Upper lobe of left lung (tissue), 6 donors: ENCODE results near the gene LRRC8E. TPM values are rescaled to one million over a fixed set of nuclear protein-coding genes. Genes with fewer than 3 reads are reported as not detected.

Experiments
- ATAC-seq, 2 donors: fragments of 200-7000 bp; cut with Tn5 transposase; one replicate each; pipeline ENCODE4 v1.9.1; 2022; ENCODE audit warnings: mild to moderate bottlenecking in 2 of 2, moderate library complexity in 2 of 2; ENCODE audit not compliant: low FRiP score in 2 of 2
- DNase-seq, 2 donors: peaks; one replicate each; pipeline ENCODE4 v3.0.0-alpha.2; 2019 to 2020
- H3K27ac ChIP-seq, 4 donors: fragments of 200-600 bp; sonication (generic); one replicate each; pipeline ENCODE4 v1.5.1; 2016 to 2019
- H3K27me3 ChIP-seq, 4 donors: fragments of 200-600 bp; sonication (generic); one replicate each; pipeline ENCODE4 v1.5.1; 2017 to 2019
- H3K36me3 ChIP-seq, 4 donors: fragments of 200-600 bp; sonication (generic); one replicate each; pipeline ENCODE4 v1.5.1; 2016 to 2019
- H3K4me1 ChIP-seq, 4 donors: fragments of 200-600 bp; sonication (generic); one replicate each; pipeline ENCODE4 v1.5.1; 2018 to 2019
- H3K4me3 ChIP-seq, 4 donors: fragments of 200-600 bp; sonication (generic); one replicate each; pipeline ENCODE4 v1.5.1; 2017 to 2019; ENCODE audit warnings: mild to moderate bottlenecking in 2 of 4, moderate library complexity in 1 of 4
- H3K9me3 ChIP-seq, 4 donors: fragments of 200-600 bp; sonication (generic); one replicate each; pipeline ENCODE4 v1.5.1; 2018 to 2019
- EP300 ChIP-seq, 4 donors: sonication (generic); formaldehyde crosslinking; IDR thresholded peaks; one replicate each; pipeline ENCODE4 v1.5.1; 2017; ENCODE audit warnings: antibody characterized with exemption in 4 of 4, control low read depth in 2 of 4
- POLR2A ChIP-seq, 4 donors: fragments of 450-650 bp; IDR thresholded peaks; one replicate each; pipeline ENCODE4 v1.5.1; 2016 to 2017; ENCODE audit warnings: antibody characterized with exemption in 4 of 4, mild to moderate bottlenecking in 2 of 4
- POLR2AphosphoS5 ChIP-seq, 2 donors: sonication (generic); formaldehyde crosslinking; IDR thresholded peaks; one replicate each; pipeline ENCODE4 v1.5.1; 2017; ENCODE audit warnings: antibody characterized with exemption in 2 of 2
- WGBS, 2 donors: methylation state at CpG; one replicate each; pipeline ENCODE4 v1.1.5; 2017 to 2018; 5-methylcytosine and 5-hydroxymethylcytosine counted together
- total RNA-seq, 6 donors: library from RNA; depleted of rRNA in 4 of 6; stranded (reverse); fragments of >200 nt in 4 of 6; gene quantifications; one replicate each; pipeline versions ENCODE4 v1.1.0 to v1.2.1, GENCODE V29; 2016 to 2021
- TF ChIP-seq, protein P1 (sequence below), 6 experiments: fragments of 450-650 bp in 4 of 6; fragments of 200-600 bp in 2 of 6; sonication (generic) in 2 of 6; IDR thresholded peaks; one replicate each; pipeline ENCODE4 v1.5.1; 2016 to 2019; ENCODE audit warnings: antibody characterized with exemption in 6 of 6
- donor health status: DM: no; HTN: no; CAD: no; lungs with moderate emphysema.
- donor health status: DM: no; HTN: yes; CAD: no; lungs with severe emphysema.

The LRRC8E gene
- total RNA-seq, 6 donors from 2014 or later, result 1.0 to 11.7 (median 6.9) TPM

DNA sequence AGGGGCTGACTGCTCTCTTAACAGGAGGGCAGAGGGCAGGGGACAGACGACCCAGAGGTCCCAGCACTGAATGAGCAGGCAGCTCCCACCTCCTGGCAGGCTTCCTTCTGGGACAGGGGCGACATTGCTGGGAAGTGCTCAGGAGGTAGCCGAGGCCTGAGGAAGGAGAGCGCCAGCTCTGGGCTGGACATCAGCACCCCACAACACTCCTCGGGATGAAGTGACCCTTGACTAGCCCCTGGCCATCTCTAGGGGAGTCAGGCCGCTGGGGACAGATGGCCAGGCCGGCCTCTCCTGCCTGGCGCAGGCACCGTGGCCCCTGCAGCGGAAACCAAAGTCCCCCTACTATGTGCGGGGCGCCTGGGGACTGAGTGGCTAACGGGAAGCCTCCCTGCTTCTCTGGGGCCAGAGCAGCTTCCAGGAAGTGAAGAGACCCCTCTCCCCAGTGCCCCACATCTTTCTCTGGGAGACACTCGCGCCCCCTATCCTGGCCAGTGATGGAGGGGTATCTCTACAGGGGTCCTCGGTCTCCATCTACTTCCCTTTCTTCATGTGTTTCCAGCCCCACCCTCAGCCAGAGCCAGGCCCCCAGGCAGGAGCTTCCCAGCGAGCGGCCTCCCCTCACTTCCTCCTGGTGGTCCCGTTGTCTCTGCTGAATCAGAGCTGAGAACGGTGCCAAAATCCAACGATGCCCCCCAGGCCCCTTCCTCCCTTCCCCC lies 24.2 kb upstream of the LRRC8E start:
- DNase-seq (peak in 1 of 2 donors; percentile 61), ATAC-seq (no peak)
- TF ChIP-seq EP300 (IDR thresholded peaks at IDR 0.05), result no peak
- TF ChIP-seq, protein P1, sequence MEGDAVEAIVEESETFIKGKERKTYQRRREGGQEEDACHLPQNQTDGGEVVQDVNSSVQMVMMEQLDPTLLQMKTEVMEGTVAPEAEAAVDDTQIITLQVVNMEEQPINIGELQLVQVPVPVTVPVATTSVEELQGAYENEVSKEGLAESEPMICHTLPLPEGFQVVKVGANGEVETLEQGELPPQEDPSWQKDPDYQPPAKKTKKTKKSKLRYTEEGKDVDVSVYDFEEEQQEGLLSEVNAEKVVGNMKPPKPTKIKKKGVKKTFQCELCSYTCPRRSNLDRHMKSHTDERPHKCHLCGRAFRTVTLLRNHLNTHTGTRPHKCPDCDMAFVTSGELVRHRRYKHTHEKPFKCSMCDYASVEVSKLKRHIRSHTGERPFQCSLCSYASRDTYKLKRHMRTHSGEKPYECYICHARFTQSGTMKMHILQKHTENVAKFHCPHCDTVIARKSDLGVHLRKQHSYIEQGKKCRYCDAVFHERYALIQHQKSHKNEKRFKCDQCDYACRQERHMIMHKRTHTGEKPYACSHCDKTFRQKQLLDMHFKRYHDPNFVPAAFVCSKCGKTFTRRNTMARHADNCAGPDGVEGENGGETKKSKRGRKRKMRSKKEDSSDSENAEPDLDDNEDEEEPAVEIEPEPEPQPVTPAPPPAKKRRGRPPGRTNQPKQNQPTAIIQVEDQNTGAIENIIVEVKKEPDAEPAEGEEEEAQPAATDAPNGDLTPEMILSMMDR (IDR thresholded peaks at IDR 0.05), result no peak
- no peak for TF ChIP-seq POLR2AphosphoS5 (IDR thresholded peaks at IDR 0.05)
- no peak for TF ChIP-seq POLR2A (IDR thresholded peaks at IDR 0.05)
- Histone ChIP-seq H3K27ac (no peak overlapping the region), H3K27me3 (peaks cover 0 to 19% (median 3%) of the 10 kb centered on the region in 4 donors), H3K4me3 (no peak overlapping the region), H3K36me3 (peaks cover 0 to 4% (median 0%) of the 10 kb centered on the region in 4 donors), H3K9me3 (no peaks in the 10 kb centered on the region), H3K4me1 (peaks cover 17 to 45% (median 23%) of the 10 kb centered on the region in 4 donors)
- WGBS, 2 donors, result 74 to 81% methylated on average over 8 to 18 of the region's 21 CpGs

DNA sequence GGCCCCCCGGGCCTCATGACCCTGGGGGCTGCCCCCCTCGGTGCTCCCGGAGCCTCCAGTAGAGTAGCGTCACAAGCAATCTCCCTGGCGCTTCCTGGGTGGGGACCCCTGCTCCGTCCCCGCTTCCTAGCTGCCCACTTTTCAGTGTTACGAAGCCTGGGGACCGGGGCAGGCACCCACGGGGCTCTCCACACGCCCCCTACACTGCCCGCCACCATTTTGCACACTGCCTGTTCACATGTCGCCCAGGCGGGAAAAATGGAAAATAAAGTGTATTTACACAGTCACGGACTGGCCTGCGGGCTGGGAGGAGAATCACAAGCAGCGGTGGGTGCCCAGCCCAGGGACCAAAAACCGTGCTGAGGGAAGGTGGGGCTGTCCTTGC lies 23.6 kb upstream of the LRRC8E start:
- no peaks in the 10 kb centered on the region for H3K36me3 ChIP-seq
- no peak overlapping the region for H3K27ac ChIP-seq
- DNase-seq (peak in 1 of 2 donors; percentile 30), ATAC-seq (no peak)
- no peak overlapping the region for H3K4me3 ChIP-seq
- H3K4me1 ChIP-seq, result peaks cover 21 to 51% (median 28%) of the 10 kb centered on the region in 4 donors
- 57 to 70% methylated on average over 13 to 17 of the region's 18 CpGs for WGBS, 2 donors
- no peaks in the 10 kb centered on the region for H3K9me3 ChIP-seq
- H3K27me3 ChIP-seq, result peaks cover 0 to 19% (median 3%) of the 10 kb centered on the region in 4 donors
- TF ChIP-seq POLR2AphosphoS5 (IDR thresholded peaks at IDR 0.05) (no peak), POLR2A (IDR thresholded peaks at IDR 0.05) (no peak), EP300 (IDR thresholded peaks at IDR 0.05) (no peak)
- TF ChIP-seq, protein P1 (IDR thresholded peaks at IDR 0.05), result no peak

DNA sequence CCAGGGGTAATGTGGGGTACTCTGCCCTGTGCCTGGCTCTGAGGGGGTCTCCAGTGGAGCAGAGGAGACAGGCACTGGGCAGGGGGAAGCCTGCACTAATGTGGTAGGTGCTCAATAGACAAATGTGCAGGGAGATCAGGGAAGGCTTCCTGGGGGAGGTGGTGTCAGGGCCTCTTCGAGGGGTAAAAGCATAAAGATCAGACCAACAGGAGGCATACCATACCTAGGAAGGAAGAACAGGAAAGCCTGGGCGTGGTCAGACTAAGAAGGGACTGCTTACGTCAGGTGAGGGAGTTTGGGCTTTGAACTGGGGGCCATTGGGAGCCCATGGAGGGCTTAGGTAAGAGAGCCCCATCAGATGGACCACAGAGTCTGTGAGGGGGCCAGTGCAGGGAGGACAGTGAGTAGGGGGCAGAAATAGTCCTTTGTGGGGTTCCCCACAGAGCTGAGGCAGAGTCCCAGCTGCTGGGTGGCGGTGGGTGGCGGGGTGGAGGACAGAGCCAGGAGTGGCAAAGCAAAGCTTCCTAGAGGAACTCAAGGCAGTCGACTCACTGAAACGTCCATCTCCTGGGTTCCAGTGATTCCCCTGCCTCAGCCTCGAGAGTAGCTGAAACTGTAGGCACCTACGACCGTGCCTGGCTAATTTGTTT lies 22.9 kb upstream of the LRRC8E start:
- H3K9me3 ChIP-seq, result no peaks in the 10 kb centered on the region
- TF ChIP-seq POLR2AphosphoS5 (IDR thresholded peaks at IDR 0.05) (no peak), POLR2A (IDR thresholded peaks at IDR 0.05) (no peak), EP300 (IDR thresholded peaks at IDR 0.05) (no peak)
- TF ChIP-seq, protein P1 (IDR thresholded peaks at IDR 0.05), result no peak

DNA sequence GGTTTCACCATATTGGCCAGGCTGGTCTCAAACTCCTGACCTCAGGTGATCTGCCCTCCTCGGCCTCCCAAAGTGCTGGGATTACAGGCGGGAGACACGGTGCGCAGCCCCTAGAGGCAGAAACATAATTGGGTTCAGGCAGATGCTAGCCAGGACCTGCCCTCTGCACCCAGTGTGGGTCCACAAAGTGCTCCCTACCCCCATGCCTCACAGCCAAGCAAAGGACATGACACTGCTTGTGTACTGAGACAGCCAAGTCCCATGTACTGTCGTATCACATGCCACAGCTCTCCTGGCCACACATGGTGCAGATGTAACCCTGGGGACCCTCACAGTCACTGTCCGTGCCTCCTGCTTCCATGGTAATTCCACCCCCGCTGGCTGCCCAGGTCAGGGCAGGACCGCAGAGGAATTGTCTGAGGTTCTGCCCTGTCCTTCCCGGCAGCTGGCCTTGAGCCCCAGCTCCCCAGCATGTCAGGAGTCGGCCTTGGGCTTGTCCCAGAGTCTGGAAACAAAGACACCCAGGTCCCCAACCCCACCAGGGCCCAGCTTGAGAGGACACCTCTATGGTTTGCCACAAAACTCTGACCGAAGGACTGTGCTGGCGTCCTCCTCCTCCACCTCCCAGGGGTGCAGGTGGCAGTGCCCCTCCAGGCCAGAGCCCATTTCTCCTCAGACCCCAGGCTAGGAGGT lies 21.8 kb upstream of the LRRC8E start:
- no peak for ATAC-seq

More for the DNA sequence above, 22.9 kb upstream of the LRRC8E start:
- WGBS, 2 donors, result 41 to 43% methylated on average over 10 of the region's 10 CpGs
- Histone ChIP-seq H3K27ac (no peak overlapping the region), H3K27me3 (peaks cover 0 to 19% (median 3%) of the 10 kb centered on the region in 4 donors), H3K36me3 (no peaks in the 10 kb centered on the region), H3K4me1 (peaks cover 24 to 57% (median 32%) of the 10 kb centered on the region in 4 donors), H3K4me3 (no peak overlapping the region)
- no peak for ATAC-seq
- peak in 1 of 2 donors; percentile 34 for DNase-seq

More for the DNA sequence above, 21.8 kb upstream of the LRRC8E start:
- TF ChIP-seq POLR2AphosphoS5 (IDR thresholded peaks at IDR 0.05), result no peak
- no peak for TF ChIP-seq POLR2A (IDR thresholded peaks at IDR 0.05)
- no peak for TF ChIP-seq EP300 (IDR thresholded peaks at IDR 0.05)
- H3K36me3 ChIP-seq, result no peaks in the 10 kb centered on the region
- no peak overlapping the region for H3K4me3 ChIP-seq
- H3K27ac ChIP-seq, result no peak overlapping the region
- peaks cover 0 to 19% (median 3%) of the 10 kb centered on the region in 4 donors for H3K27me3 ChIP-seq
- DNase-seq, result no peak
- WGBS, 2 donors, result 79 to 85% methylated on average over 7 to 11 of the region's 12 CpGs
- H3K4me1 ChIP-seq, result peaks cover 34 to 64% (median 38%) of the 10 kb centered on the region in 4 donors
- no peaks in the 10 kb centered on the region for H3K9me3 ChIP-seq
